OCI-LY1 (cell line): ENCODE measurements around the gene EML5.

ENCODE experiments used
- CTCF ChIP-seq: fragments of 200-600 bp; sonication (generic), shearing (Covaris generic); IDR thresholded peaks from 2 replicates; pipeline ENCODE4 v1.5.1; 2017; ENCODE audit warnings: mild to moderate bottlenecking, antibody characterized with exemption, low read length, moderate library complexity, mixed read lengths
- EZH2 ChIP-seq: fragments of 200-600 bp; sonication (generic), shearing (Covaris generic); IDR thresholded peaks from 2 replicates; pipeline ENCODE4 v1.8.0; 2017; ENCODE audit warnings: borderline replicate concordance, mixed run types, mild to moderate bottlenecking, antibody characterized with exemption, low read length, moderate library complexity, mixed read lengths

- TF ChIP-seq EZH2: no peak
- TF ChIP-seq CTCF: no peak
Observed at GRCh38 chr14:88584451-88584850, 208.3 kb downstream of the EML5 start.
